ENCODE results near the gene OR2M2. TPM values are rescaled to one million over a fixed set of nuclear protein-coding genes. Genes with fewer than 3 reads are reported as not detected.

Gene OR2M2
- total and polyA plus RNA-seq, 2 experiments from 2014 or later, result not detected

- Histone ChIP-seq H3K27ac (no peak overlapping the region), H3K9me2 (replicated peaks; ENCODE audit: insufficient read depth) (no peaks in the 10 kb centered on the region), H3K9me3 (ENCODE audit: low read depth) (peaks cover 3% of the 10 kb centered on the region), H3K4me1 (ENCODE audit: insufficient read depth) (no peaks in the 10 kb centered on the region), H3K36me3 (replicated peaks; ENCODE audit: insufficient read depth, low read depth) (no peaks in the 10 kb centered on the region), H4K20me1 (ENCODE audit: insufficient read depth, poor library complexity, severe bottlenecking) (no peaks in the 10 kb centered on the region), H3K27me3 (no peaks in the 10 kb centered on the region), H3K4me2 (no peak overlapping the region), H3K79me2 (no peaks in the 10 kb centered on the region), H2AFZ (no peak overlapping the region), H3K4me3 (no peak overlapping the region)
- TF ChIP-seq EZH2phosphoT487 (IDR thresholded peaks at IDR 0.05; ENCODE audit: low read depth, severe bottlenecking, unreplicated experiment) (no peak), EZH2 (IDR thresholded peaks at IDR 0.05; ENCODE audit: borderline replicate concordance) (no peak), CTCF (IDR thresholded peaks at IDR 0.05; ENCODE audit: poor library complexity) (no peak)
- 62% methylated on average over 7 of the region's 7 CpGs for WGBS (ENCODE audit: low lambda C conversion rate, missing lambda C conversion rate)
- no peak for DNase-seq (ENCODE audit: low spot score)
These were observed 9.4 kb downstream of the OR2M2 start for GRCh38 chr1:248183996-248184395.

GRCh38 chr1:248187363-248187762 is 12.7 kb downstream of the OR2M2 start:
- WGBS (ENCODE audit: low lambda C conversion rate, missing lambda C conversion rate), result 56% methylated on average over 3 of the region's 3 CpGs
- no peak overlapping the region for H2AFZ ChIP-seq
- H3K4me3 ChIP-seq, result no peak overlapping the region
- no peaks in the 10 kb centered on the region for H3K4me1 ChIP-seq (ENCODE audit: insufficient read depth)
- no peak overlapping the region for H3K27ac ChIP-seq
- H3K4me2 ChIP-seq, result no peak overlapping the region
- no peaks in the 10 kb centered on the region for H3K36me3 ChIP-seq (replicated peaks; ENCODE audit: insufficient read depth, low read depth)
- H3K79me2 ChIP-seq, result no peaks in the 10 kb centered on the region
- H3K9me2 ChIP-seq (replicated peaks; ENCODE audit: insufficient read depth), result no peaks in the 10 kb centered on the region
- peaks cover 3% of the 10 kb centered on the region for H3K9me3 ChIP-seq (ENCODE audit: low read depth)
- TF ChIP-seq CTCF (IDR thresholded peaks at IDR 0.05; ENCODE audit: poor library complexity), result no peak
- no peak for TF ChIP-seq EZH2phosphoT487 (IDR thresholded peaks at IDR 0.05; ENCODE audit: low read depth, severe bottlenecking, unreplicated experiment)
- no peak for TF ChIP-seq EZH2 (IDR thresholded peaks at IDR 0.05; ENCODE audit: borderline replicate concordance)
- no peaks in the 10 kb centered on the region for H4K20me1 ChIP-seq (ENCODE audit: insufficient read depth, poor library complexity, severe bottlenecking)
- DNase-seq (ENCODE audit: low spot score), result no peak
- H3K27me3 ChIP-seq, result no peaks in the 10 kb centered on the region

- no peaks in the 10 kb centered on the region for H4K20me1 ChIP-seq (ENCODE audit: insufficient read depth, poor library complexity, severe bottlenecking)
- H2AFZ ChIP-seq, result no peak overlapping the region
- H3K4me2 ChIP-seq, result no peak overlapping the region
- H3K4me1 ChIP-seq (ENCODE audit: insufficient read depth), result no peaks in the 10 kb centered on the region
- H3K4me3 ChIP-seq, result no peak overlapping the region
- no peaks in the 10 kb centered on the region for H3K27me3 ChIP-seq
- H3K36me3 ChIP-seq (replicated peaks; ENCODE audit: insufficient read depth, low read depth), result no peaks in the 10 kb centered on the region
- no peak overlapping the region for H3K27ac ChIP-seq
- TF ChIP-seq EZH2 (IDR thresholded peaks at IDR 0.05; ENCODE audit: borderline replicate concordance) (no peak), CTCF (IDR thresholded peaks at IDR 0.05; ENCODE audit: poor library complexity) (no peak), EZH2phosphoT487 (IDR thresholded peaks at IDR 0.05; ENCODE audit: low read depth, severe bottlenecking, unreplicated experiment) (no peak)
- no peak for DNase-seq (ENCODE audit: low spot score)
- 78% methylated on average over 11 of the region's 11 CpGs for WGBS (ENCODE audit: low lambda C conversion rate, missing lambda C conversion rate)
- no peaks in the 10 kb centered on the region for H3K79me2 ChIP-seq
- H3K9me2 ChIP-seq (replicated peaks; ENCODE audit: insufficient read depth), result no peaks in the 10 kb centered on the region
- H3K9me3 ChIP-seq (ENCODE audit: low read depth), result peaks cover 3% of the 10 kb centered on the region
These were observed 14.4 kb downstream of the OR2M2 start for GRCh38 chr1:248189026-248189425.

- no peak for TF ChIP-seq EZH2phosphoT487 (IDR thresholded peaks at IDR 0.05; ENCODE audit: low read depth, severe bottlenecking, unreplicated experiment)
- no peak for TF ChIP-seq EZH2 (IDR thresholded peaks at IDR 0.05; ENCODE audit: borderline replicate concordance)
- no peak for TF ChIP-seq CTCF (IDR thresholded peaks at IDR 0.05; ENCODE audit: poor library complexity)
- no peaks in the 10 kb centered on the region for H3K27me3 ChIP-seq
- no peaks in the 10 kb centered on the region for H3K79me2 ChIP-seq
- H4K20me1 ChIP-seq (ENCODE audit: insufficient read depth, poor library complexity, severe bottlenecking), result no peaks in the 10 kb centered on the region
- peaks cover 4% of the 10 kb centered on the region for H3K9me3 ChIP-seq (ENCODE audit: low read depth)
- H3K36me3 ChIP-seq (replicated peaks; ENCODE audit: insufficient read depth, low read depth), result no peaks in the 10 kb centered on the region
- no peak overlapping the region for H3K27ac ChIP-seq
- H3K4me2 ChIP-seq, result no peak overlapping the region
- DNase-seq (ENCODE audit: low spot score), result no peak
- H3K4me3 ChIP-seq, result no peak overlapping the region
- no peaks in the 10 kb centered on the region for H3K4me1 ChIP-seq (ENCODE audit: insufficient read depth)
- H2AFZ ChIP-seq, result no peak overlapping the region
- no peaks in the 10 kb centered on the region for H3K9me2 ChIP-seq (replicated peaks; ENCODE audit: insufficient read depth)
- WGBS (ENCODE audit: low lambda C conversion rate, missing lambda C conversion rate), result 15% methylated on average over 1 of the region's 1 CpG
These were observed 19.5 kb downstream of the OR2M2 start for GRCh38 chr1:248194117-248194516.
